GM15510 (cell line): ENCODE results near the gene NT5C.

Experiments
- POLR2A ChIP-seq: IDR thresholded peaks from 3 replicates; pipeline ENCODE4 v1.6.1; 2011; ENCODE audit warnings: borderline replicate concordance; ENCODE audit not compliant: insufficient read length; ENCODE audit errors: extremely low read depth

NT5C gene

GRCh38 chr17:75126954-75127353 is 4.6 kb downstream of the NT5C start:
- no peak for TF ChIP-seq POLR2A

DNA sequence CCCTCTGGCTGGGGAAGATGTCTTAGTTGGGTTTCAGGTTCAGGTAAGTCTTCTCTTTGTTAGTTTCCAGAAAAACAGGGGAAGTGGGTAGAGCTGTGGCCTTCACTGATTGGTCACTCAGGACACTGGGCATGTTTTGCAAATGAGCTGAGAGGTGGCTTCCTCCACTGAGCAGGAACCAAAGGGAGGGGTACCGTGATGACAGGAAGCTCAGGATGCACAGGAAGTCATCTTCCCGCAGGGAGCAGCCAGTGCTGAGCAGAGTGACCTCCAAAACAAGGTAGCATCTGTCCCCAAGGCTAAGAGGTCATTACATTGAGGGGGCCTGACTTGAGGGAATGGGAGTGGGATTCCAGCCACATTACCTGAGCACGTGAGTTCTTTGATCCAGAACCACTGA is 5.6 kb downstream of the NT5C start:
- TF ChIP-seq POLR2A = no peak

GRCh38 chr17:75124819-75125162 is 6.8 kb downstream of the NT5C start:
- no peak for TF ChIP-seq POLR2A

DNA sequence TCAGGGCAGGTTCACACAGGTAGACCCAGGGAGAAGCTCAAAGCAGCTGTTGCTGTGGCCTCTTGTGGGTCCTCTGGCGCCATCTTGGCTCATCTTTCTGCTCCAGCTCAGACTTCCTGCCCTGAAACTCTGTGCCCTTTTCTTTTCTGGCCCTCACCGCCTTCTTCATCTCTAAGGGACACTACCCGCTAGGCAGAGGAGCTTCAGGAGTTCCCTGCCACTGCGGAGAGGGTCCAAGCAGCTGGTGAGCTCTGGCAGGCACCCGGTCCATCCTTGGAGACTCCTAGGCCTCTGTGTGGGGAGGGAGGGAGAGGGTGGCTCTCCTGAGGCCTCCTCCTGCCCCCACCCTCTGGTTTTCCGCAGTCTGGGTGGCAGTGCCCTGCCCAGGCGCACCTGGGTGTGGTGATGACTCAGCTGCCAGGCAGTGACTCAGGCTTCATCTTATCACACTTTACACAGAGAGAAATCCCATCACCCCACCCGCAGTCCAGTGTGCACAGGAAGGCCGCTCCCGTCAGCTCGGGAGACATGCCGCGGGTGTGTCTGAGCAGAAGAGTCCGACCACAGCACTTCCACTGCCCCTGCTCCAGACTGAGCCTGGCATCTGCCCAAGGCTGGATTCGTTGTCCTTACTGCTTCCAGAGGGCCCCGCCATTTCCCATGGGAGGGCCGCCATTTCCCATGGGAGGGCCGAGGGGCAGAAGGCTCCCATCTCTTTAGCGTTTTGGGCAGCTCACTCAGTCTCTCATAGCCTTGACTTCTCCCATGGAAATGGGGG is 7.3 kb downstream of the NT5C start:
- no peak for TF ChIP-seq POLR2A

GRCh38 chr17:75118307-75118706 is 13.2 kb downstream of the NT5C start:
- no peak for TF ChIP-seq POLR2A

DNA sequence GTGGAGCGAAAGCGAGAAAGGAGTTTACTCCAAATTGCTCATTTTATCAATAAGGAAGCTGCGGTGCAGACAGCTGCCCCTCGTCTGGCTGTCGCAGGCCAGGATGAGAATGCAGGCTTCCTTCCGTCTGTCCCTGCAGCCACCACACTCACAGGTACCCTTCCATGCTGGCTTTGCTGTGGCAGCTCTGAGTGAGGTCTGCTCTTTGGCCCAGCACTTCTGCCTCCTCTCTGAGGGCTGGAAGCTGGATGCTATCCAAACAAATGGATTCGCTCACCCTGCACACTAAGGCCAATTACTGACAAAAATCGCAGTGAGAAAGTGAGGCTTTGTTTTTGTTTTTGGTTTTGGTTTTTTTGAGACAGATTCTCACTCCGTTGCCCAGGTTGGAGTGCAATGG is 14.8 kb downstream of the NT5C start:
- TF ChIP-seq POLR2A = no peak

GRCh38 chr17:75115555-75115954 is 16.0 kb downstream of the NT5C start:
- TF ChIP-seq POLR2A = no peak

DNA sequence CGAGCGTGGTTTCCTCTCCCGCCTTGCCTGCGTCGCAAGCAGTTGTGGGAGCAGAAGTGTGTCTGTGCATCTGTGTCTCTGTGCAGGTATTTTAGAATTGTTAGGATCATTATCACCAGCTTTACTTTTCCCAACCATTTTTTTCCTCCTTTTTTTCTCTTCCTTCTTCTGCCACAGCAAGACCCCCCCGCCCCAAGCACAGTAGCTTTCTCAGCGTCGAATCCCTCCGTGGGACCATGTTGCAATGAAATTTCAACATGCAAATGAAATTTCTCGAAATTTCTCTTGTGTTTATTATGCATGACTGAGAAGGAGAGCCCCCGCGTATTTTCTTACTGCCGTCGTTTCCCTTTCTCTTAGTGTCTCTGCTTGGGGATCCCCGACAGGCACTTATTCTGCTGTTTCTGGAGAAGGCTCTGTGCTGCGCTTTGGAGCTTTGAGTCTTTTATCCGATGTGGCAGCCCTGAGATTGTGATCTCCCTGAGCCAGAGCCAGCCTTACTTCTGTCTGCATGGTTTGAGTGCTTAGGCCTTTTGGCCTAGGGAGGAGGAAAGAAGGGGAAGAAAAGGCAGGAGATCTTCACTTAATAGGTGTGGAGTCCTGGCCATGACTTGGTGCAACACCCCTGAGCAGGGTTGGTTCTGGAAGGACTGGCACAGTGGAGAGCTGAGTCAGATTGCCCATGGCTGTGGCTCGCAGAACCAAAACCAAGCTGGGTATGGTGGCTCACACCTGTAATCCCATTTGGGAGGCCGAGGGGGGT is 16.8 kb downstream of the NT5C start:
- TF ChIP-seq POLR2A = no peak

DNA sequence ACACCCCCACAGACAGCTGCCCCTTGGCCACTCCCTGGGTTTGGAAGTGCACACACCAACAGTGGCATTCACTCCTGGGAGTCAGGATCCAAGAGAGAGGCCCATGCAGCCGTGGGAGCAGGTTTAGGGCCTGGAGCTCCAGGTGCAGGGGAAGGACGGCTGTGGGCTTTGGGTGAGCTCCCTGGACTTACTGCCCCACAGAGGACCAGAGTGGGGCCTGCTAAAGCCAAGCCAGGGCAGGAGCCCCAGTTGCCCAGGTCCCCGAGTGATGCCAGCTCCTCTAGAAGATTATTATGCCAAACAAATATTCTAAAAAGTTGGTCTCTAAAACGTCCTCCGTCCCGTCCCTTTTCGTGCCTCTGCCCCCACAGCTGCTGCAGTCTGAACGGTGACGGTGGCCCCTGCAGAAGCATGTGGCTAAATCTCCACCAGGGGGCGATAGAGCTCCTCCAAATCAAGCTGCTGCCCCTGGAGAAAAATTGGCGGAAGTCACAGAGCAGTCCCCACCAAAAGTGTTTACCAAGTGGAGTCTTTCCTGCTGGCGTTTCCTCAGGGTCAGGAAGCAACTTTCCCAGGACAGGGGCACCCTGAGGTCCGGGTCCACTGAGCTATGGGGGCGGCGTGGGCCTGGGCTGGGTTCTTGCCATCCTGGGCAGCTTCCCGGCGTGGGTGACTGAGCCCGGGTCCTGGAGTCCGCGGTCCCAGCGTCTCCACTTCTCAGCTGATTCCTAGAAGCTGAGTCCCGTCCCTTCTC is 17.6 kb downstream of the NT5C start:
- TF ChIP-seq POLR2A = no peak

- no peak for TF ChIP-seq POLR2A
Measured at GRCh38 chr17:75111777-75112335, 19.7 kb downstream of the NT5C start.

GRCh38 chr17:75110234-75110937 is 21.2 kb downstream of the NT5C start:
- TF ChIP-seq POLR2A = no peak

- peak; percentile 93 for TF ChIP-seq POLR2A
Measured at GRCh38 chr17:75109407-75110233, 21.9 kb downstream of the NT5C start, which contains the start of gene ARMC7. ARMC7 (plus strand) TSS chr17:75109969; CDS start chr17:75110289, 320 bp downstream.

GRCh38 chr17:75109046-75109406 is 22.5 kb downstream of the NT5C start:
- TF ChIP-seq POLR2A = no peak

DNA sequence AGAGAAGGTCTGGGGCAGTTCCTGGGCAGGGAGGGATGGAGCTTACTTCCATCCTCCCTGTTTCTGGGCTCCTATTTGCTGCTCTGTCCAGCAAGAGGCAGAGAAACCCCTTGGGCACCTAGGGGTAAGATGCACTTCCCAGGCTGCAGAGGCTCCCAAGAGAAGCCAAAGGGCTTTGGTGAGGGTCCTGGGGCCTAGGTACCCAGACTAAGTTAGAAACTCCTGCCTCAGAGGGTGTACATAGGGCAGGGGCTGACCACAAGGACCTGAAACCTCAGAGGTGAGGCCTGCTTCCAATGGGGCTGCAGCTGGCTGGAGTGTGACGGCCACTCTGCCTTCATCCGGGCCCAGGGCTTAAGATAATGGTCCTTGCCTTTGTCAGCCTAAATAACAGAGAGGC is 23.3 kb downstream of the NT5C start:
- no peak for TF ChIP-seq POLR2A
